ENCODE data around the gene SPIB. TPM values are rescaled to one million over a fixed set of nuclear protein-coding genes. Genes with fewer than 3 reads are reported as not detected.

SPIB gene
- total RNA-seq, 1 donor from 2014 or later, result 0.12 TPM

DNA sequence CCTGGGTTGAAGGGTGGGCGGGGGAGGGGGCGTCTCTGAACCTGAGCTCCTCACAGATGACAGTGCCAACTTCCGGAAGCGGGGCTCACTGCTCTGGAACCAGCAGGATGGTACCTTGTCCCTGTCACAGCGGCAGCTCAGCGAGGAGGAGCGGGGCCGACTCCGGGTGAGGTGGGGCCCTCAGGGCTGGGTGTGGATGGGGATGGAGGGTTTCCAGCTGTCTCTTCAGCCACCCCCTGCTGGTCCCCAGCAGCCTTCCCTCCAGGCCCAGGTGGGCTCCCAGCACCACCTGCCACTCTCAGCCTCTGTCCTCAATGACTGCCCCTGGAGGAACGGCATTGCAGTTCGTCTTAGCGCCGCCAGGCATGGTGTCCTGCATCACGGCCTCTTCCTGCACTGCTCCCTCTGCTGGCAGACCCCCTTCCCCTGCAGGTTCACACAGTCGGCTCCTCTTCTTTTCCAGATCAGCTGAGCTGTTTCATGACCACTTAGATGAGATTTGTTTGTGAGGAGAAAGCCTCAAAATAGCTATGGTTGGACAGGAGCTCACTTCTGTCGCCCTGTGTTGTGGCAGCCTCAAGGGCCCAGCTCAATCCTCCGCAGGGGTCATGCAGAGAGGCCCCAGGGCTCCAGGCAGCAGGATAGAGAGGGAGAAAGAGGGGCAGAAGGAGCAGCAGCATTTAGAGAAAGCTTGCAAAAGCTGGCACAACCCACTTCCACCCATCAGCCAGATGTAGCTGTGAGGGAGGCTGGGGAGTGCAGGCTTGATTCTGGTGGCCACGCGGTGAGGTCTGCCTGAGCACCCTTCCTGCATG, 60.4 kb downstream of the SPIB start:
- Histone ChIP-seq H3K27me3 (ENCODE audit: low read depth) (no peaks in the 10 kb centered on the region), H3K4me3 (no peak overlapping the region), H3K27ac (no peak overlapping the region), H3K4me1 (peaks cover 15% of the 10 kb centered on the region), H3K36me3 (peaks cover 53% of the 10 kb centered on the region), H3K9me3 (no peaks in the 10 kb centered on the region)
- TF ChIP-seq, protein P1, sequence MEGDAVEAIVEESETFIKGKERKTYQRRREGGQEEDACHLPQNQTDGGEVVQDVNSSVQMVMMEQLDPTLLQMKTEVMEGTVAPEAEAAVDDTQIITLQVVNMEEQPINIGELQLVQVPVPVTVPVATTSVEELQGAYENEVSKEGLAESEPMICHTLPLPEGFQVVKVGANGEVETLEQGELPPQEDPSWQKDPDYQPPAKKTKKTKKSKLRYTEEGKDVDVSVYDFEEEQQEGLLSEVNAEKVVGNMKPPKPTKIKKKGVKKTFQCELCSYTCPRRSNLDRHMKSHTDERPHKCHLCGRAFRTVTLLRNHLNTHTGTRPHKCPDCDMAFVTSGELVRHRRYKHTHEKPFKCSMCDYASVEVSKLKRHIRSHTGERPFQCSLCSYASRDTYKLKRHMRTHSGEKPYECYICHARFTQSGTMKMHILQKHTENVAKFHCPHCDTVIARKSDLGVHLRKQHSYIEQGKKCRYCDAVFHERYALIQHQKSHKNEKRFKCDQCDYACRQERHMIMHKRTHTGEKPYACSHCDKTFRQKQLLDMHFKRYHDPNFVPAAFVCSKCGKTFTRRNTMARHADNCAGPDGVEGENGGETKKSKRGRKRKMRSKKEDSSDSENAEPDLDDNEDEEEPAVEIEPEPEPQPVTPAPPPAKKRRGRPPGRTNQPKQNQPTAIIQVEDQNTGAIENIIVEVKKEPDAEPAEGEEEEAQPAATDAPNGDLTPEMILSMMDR (IDR thresholded peaks at IDR 0.05), result peak; percentile 28
- DNase-seq (no peak), ATAC-seq (no peak)
- intact Hi-C loops (cut with DNase I), result no loop called here

DNA sequence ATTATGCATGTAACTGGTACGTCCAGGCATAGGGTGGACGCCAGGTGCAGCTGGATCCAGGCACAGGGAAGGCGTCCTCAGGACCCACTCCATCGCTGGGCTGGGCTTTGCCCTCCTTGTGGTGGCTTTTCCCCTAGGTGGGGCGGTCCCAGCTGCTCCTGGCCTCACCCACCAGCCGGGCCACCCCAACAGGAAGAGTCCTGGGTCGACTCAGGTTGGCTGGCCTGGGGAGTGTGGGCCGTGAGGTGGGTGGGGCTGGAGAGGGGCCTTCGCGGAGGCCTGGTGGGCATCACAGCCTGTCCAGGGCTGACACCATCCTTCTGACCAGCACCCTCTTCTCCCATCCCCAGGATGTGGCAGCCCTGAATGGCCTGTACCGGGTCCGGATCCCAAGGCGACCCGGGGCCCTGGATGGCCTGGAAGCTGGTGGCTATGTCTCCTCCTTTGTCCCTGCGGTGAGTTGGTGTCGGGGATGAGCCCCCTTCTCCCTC, 61.1 kb downstream of the SPIB start:
- H3K36me3 ChIP-seq, result peaks cover 57% of the 10 kb centered on the region
- no peaks in the 10 kb centered on the region for H3K9me3 ChIP-seq
- H3K4me3 ChIP-seq, result no peak overlapping the region
- ATAC-seq (no peak), DNase-seq (no peak)
- peaks cover 15% of the 10 kb centered on the region for H3K4me1 ChIP-seq
- TF ChIP-seq, protein P1 (IDR thresholded peaks at IDR 0.05), result no peak
- no peaks in the 10 kb centered on the region for H3K27me3 ChIP-seq (ENCODE audit: low read depth)
- no peak overlapping the region for H3K27ac ChIP-seq
- intact Hi-C loops (cut with DNase I), result no loop called here

DNA sequence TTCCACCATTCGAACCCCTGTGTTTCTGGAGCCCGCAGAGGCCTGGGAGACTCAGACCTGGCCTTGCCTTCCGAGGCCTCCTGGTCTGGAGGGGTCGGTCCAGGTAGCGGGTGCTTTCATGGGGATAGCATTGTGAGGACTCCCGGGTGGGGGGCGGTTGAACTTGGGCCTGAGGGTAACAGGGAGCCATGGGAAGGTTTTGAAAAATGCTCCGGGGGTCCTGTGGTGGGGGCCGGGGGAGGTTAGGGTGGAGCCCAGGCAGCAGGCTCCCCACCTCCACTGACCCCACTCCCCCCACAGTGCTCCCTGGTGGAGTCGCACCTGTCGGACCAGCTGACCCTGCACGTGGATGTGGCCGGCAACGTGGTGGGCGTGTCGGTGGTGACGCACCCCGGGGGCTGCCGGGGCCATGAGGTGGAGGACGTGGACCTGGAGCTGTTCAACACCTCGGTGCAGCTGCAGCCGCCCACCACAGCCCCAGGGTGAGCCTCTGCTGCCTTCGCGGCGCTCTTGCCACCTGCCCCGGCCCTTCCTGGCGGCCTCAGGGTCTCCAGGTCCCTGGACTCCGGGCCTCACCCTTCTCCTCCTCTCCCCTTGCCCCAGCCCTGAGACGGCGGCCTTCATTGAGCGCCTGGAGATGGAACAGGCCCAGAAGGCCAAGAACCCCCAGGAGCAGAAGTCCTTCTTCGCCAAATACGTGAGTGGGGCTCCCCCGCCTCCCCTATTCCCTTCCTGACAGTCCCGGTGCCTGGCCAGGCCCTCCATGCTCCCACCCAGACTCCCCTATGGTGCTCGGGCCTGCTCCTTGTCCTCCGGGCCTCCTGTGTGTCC, 61.8 kb downstream of the SPIB start:
- Histone ChIP-seq H3K9me3 (no peaks in the 10 kb centered on the region), H3K4me3 (no peak overlapping the region), H3K36me3 (peaks cover 63% of the 10 kb centered on the region), H3K27me3 (ENCODE audit: low read depth) (no peaks in the 10 kb centered on the region), H3K4me1 (peaks cover 15% of the 10 kb centered on the region), H3K27ac (no peak overlapping the region)
- intact Hi-C loops (cut with DNase I), result no loop called here
- ATAC-seq (no peak), DNase-seq (no peak)
- TF ChIP-seq, protein P1 (IDR thresholded peaks at IDR 0.05), result no peak

Other genes starting within 250 kb of the SPIB start
- gene MYH14, start 215.3 kb upstream of the SPIB start, total RNA-seq, result 113 TPM
- 11.1 TPM for gene KCNC3, start 89.6 kb upstream of the SPIB start, total RNA-seq
- gene NAPSA, start 53.3 kb upstream of the SPIB start, total RNA-seq, result 1,633 TPM
- 100 TPM for gene NR1H2, start 42.5 kb upstream of the SPIB start, total RNA-seq
- gene POLD1, start 34.6 kb upstream of the SPIB start, total RNA-seq, result 35.1 TPM
- gene MYBPC2, start 14.0 kb downstream of the SPIB start, total RNA-seq, result not detected
- 95.6 TPM for gene EMC10, start 57.6 kb downstream of the SPIB start, total RNA-seq
- gene GARIN5A, start 57.9 kb downstream of the SPIB start, total RNA-seq, result 2.2 TPM
- 40.4 TPM for gene JOSD2, start 92.3 kb downstream of the SPIB start, total RNA-seq
- not detected for gene ASPDH, start 95.0 kb downstream of the SPIB start, total RNA-seq
- 3.9 TPM for gene LRRC4B, start 149.5 kb downstream of the SPIB start, total RNA-seq
- 1.2 TPM for gene SYT3, start 220.9 kb downstream of the SPIB start, total RNA-seq
- 5.2 TPM for gene C19orf81, start 230.5 kb downstream of the SPIB start, total RNA-seq